GM19438 (cell line): ENCODE data around the gene SLC35D3.
"Not testable (repeated sequence)": the region's sequence is repeated elsewhere in the genome, so short reads cannot be mapped to it uniquely, and the experiment has no call there.

Experiments used
- ATAC-seq: cut with Tn5 transposase; IDR thresholded peaks from one replicate; pipeline ENCODE4 v1.9.1; 2021; ENCODE audit warnings: low read depth; ENCODE audit not compliant: unreplicated experiment

Gene SLC35D3

GRCh38 chr6:136962661-136963060 is 40.6 kb downstream of the SLC35D3 start:
- no peak for ATAC-seq

- no peak for ATAC-seq
Observed at GRCh38 chr6:136963259-136963658, 41.2 kb downstream of the SLC35D3 start.

GRCh38 chr6:136964398-136964797 is 42.3 kb downstream of the SLC35D3 start:
- no peak for ATAC-seq

GRCh38 chr6:136967876-136968752 is 46.0 kb downstream of the SLC35D3 start:
- ATAC-seq: peak; percentile 72

GRCh38 chr6:136968837-136969236 is 46.7 kb downstream of the SLC35D3 start:
- ATAC-seq: no peak

DNA sequence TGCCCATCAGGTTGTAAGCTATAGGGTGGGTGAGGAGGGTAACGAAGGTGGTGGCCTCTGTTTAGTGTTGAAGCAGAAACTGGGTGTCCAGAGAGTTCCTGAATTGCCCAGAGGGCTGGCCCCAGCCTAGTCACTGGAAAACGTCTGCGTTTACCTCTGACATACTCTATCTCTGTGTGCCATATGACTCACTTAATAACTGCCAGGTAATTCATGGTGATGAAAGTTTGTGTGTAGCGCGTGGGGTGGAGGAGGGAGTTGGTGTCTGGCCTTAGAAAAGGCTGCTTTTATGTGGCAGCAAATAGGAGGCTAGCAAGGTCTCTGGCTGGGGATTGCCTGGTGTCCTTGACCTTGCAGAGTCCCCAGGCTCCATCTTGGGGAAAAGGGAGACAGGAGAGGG is 47.3 kb downstream of the SLC35D3 start:
- no peak for ATAC-seq

DNA sequence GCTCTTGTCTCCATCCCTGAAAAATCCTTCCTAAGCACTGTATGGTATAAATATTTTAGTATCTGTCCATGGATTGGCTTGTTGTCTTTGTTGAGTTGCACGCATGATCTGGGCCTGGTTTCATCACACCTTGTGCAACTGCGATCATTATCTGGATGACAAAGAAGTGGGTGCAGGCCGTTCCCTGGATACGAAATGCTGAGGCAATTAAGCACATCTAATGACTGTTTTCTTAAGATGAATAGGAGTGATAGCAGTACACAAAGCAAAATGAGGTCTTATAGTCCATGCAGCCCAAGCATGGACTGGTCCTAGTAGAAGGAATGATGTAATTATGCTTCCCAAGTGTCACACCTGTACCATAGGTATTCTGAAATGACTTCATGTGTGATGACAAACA is 47.8 kb downstream of the SLC35D3 start:
- no peak for ATAC-seq

GRCh38 chr6:136971609-136972008 is 49.5 kb downstream of the SLC35D3 start:
- no peak for ATAC-seq

GRCh38 chr6:136973781-136974180 is 51.7 kb downstream of the SLC35D3 start:
- not testable (repeated sequence) for ATAC-seq
